SK-N-SH (cell line): ENCODE measurements around the gene EVX1.

Experiments used
- EZH2phosphoT487 ChIP-seq: fragments of 200-600 bp; sonication (generic); IDR thresholded peaks from 2 replicates; pipeline ENCODE4 v1.6.1; 2017; ENCODE audit warnings: low read depth, mixed run types, mild to moderate bottlenecking, antibody characterized with exemption, moderate library complexity, borderline replicate concordance
- PBX3 ChIP-seq: IDR thresholded peaks from 2 replicates; pipeline ENCODE4; 2012
- POLR2AphosphoS5 ChIP-seq: IDR thresholded peaks from 2 replicates; pipeline ENCODE4 v1.6.1; 2012; ENCODE audit warnings: low read depth, low read length
- TAF1 ChIP-seq: IDR thresholded peaks from 2 replicates; pipeline ENCODE4 v1.6.1; 2012; ENCODE audit warnings: low read depth, mild to moderate bottlenecking, low read length, moderate library complexity, borderline replicate concordance
- TF ChIP-seq, protein P1 (sequence below): fragments of 150-350 bp; IDR thresholded peaks from 2 replicates; pipeline ENCODE4 v1.6.1; 2017; ENCODE audit warnings: antibody characterized with exemption, low read length, low read depth, borderline replicate concordance

DNA sequence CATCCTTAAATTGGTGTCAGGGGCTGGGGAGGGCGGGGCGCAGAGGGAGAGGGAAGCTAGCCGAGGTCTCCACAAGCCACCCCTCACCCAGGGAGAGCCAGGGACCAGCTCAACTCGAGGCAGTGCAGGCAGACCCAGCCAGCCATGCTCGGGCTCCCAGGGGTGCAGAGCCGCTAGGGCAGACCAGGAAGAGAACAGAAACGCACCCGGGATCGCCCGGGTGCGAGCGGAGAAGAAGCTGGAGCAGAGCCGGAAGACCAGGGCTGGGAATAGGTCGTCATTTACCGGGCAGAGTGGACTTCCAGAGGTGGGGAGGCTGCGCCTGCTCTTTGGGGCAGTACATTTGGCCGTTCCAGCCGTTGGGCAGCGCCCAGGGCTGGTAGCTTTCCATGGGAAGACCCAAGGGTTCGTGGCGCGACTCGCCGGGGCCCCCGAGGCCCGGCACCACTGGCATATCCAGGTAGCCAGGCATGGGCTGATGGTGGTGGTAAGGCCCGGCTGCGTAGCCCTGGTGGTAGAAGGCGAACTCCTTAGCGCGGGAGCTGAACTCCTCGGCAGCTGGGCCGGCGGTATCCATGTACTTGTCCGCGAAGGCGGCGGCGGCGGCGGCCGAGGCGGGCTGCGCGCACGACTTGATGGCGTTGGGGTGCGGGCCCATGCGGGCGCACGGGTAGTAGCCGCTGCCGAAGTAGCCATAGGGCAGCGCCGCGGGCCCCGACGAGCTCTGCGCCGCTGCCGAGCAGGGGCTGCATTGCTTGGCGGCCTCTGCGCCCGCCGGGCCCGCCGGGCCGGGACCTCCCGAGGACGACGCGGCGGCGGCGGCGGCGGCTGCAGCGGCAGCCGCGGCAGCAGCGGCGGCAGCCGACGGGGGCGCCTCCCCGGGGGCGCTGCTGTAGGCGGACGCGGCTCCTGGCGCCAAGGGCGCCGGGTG lies 43.5 kb upstream of the EVX1 start:
- TF ChIP-seq POLR2AphosphoS5 (no peak), EZH2phosphoT487 (peak; percentile 99), TAF1 (no peak), PBX3 (no peak)
- TF ChIP-seq, protein P1, sequence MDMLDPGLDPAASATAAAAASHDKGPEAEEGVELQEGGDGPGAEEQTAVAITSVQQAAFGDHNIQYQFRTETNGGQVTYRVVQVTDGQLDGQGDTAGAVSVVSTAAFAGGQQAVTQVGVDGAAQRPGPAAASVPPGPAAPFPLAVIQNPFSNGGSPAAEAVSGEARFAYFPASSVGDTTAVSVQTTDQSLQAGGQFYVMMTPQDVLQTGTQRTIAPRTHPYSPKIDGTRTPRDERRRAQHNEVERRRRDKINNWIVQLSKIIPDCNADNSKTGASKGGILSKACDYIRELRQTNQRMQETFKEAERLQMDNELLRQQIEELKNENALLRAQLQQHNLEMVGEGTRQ: no peak
